C4-2B (cell line): ENCODE measurements around the gene OTUD1.

Source experiments
- CTCF ChIP-seq: fragments of 450-650 bp; conservative IDR thresholded peaks from 2 replicates; pipeline ENCODE4 v1.5.1; 2017; ENCODE audit warnings: mild to moderate bottlenecking
- ZFX ChIP-seq: fragments of 450-650 bp; IDR thresholded peaks from 2 replicates; pipeline ENCODE4 v1.6.1; 2017

- TF ChIP-seq CTCF: no peak
- TF ChIP-seq ZFX: no peak
Measured at GRCh38 chr10:23419201-23419600, 19.7 kb upstream of the OTUD1 start.
